ENCODE results near the gene SHLD2.
"Not testable (repeated sequence)": the region's sequence is repeated elsewhere in the genome, so short reads cannot be mapped to it uniquely, and the experiment has no call there.

Gene SHLD2

GRCh38 chr10:87216120-87216519 is 121.1 kb downstream of the SHLD2 start:
- not testable (repeated sequence) for FAIRE-seq

- FAIRE-seq = not testable (repeated sequence)
Observed at GRCh38 chr10:87219370-87219769, 124.4 kb downstream of the SHLD2 start.

- FAIRE-seq = not testable (repeated sequence)
Observed at GRCh38 chr10:87222789-87223188, 127.8 kb downstream of the SHLD2 start.

- not testable (repeated sequence) for FAIRE-seq
Observed at GRCh38 chr10:87225148-87225547, 130.1 kb downstream of the SHLD2 start, which contains the start of gene NUTM2A. NUTM2A (plus strand) TSS chr10:87225448; CDS start chr10:87225831, 383 bp downstream.

- FAIRE-seq = not testable (repeated sequence)
Observed at GRCh38 chr10:87228247-87228646, 133.2 kb downstream of the SHLD2 start.

GRCh38 chr10:87229211-87229610 is 134.2 kb downstream of the SHLD2 start:
- not testable (repeated sequence) for FAIRE-seq

GRCh38 chr10:87234854-87235253 is 139.8 kb downstream of the SHLD2 start:
- not testable (repeated sequence) for FAIRE-seq

GRCh38 chr10:87237244-87237643 is 142.2 kb downstream of the SHLD2 start:
- FAIRE-seq = not testable (repeated sequence)

GRCh38 chr10:87239346-87239808 is 144.4 kb downstream of the SHLD2 start:
- not testable (repeated sequence) for FAIRE-seq
